Uterus (tissue), 2 donors: ENCODE results near the gene RNF151.

Experiments
- POLR2A ChIP-seq, 2 donors: fragments of 450-650 bp; IDR thresholded peaks; one replicate each; pipeline ENCODE4 v1.6.1; 2016; ENCODE audit warnings: antibody characterized with exemption in 2 of 2, mild to moderate bottlenecking in 1 of 2, moderate library complexity in 1 of 2
- TF ChIP-seq, protein P1 (sequence below), 4 experiments: fragments of 200-600 bp in 2 of 4; fragments of 450-650 bp in 2 of 4; sonication (generic) in 2 of 4; IDR thresholded peaks; one replicate each; pipeline ENCODE4 v1.5.1; 2016 to 2019; ENCODE audit warnings: antibody characterized with exemption in 4 of 4, mild to moderate bottlenecking in 2 of 4, moderate library complexity in 1 of 4

DNA sequence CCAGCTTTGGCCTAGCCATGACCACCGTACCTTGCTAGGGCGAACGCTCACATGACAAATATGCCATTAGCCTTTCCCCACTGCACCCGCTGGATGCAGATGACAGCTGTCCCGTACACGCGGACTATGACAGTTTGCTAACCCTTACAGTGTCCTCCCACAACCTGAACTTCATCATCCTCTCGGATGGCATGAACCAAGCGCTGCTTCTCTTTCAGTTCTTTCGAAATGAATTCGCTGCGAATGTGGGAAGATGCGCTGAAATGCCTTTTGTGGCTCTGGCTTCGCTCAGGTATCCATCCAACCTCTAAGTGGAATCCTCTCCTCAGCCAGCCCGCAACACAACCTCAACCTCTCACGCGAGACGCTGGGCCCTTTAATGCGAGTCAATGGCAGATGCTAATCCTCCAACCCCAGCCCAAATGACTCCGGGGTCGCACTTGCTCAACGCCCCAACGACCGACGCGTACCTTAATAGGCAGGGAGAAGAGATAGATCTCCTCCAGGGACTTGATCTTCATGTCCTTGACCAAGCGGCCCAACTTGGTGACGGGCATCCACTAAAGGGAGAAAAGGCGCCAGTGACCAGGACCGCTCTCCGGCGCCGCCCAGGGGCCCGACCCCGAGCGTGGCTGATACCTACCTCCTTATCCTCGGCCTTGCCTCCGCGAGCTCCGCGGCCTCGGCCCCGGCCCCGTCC, 2.7 kb upstream of the RNF151 start:
- no peak for TF ChIP-seq POLR2A (IDR thresholded peaks at IDR 0.05)
- TF ChIP-seq, protein P1, sequence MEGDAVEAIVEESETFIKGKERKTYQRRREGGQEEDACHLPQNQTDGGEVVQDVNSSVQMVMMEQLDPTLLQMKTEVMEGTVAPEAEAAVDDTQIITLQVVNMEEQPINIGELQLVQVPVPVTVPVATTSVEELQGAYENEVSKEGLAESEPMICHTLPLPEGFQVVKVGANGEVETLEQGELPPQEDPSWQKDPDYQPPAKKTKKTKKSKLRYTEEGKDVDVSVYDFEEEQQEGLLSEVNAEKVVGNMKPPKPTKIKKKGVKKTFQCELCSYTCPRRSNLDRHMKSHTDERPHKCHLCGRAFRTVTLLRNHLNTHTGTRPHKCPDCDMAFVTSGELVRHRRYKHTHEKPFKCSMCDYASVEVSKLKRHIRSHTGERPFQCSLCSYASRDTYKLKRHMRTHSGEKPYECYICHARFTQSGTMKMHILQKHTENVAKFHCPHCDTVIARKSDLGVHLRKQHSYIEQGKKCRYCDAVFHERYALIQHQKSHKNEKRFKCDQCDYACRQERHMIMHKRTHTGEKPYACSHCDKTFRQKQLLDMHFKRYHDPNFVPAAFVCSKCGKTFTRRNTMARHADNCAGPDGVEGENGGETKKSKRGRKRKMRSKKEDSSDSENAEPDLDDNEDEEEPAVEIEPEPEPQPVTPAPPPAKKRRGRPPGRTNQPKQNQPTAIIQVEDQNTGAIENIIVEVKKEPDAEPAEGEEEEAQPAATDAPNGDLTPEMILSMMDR (IDR thresholded peaks at IDR 0.05) = no peak
